HepG2 (cell line): ENCODE measurements around the gene MRPS10. TPM values are rescaled to one million over a fixed set of nuclear protein-coding genes. Genes with fewer than 3 reads are reported as not detected.

Experiments used
- ATAC-seq: fragments of 200-7000 bp; cut with Tn5 transposase; 3 replicates; pipeline ENCODE4 v1.9.1; 2020; ENCODE audit warnings: mild to moderate bottlenecking, moderate library complexity
- BruUV-seq: library from RNA; stranded (reverse); fragments of 400-500 nt; replicated peaks from 2 replicates; lab custom pipeline; 2021; lab: Mats Ljungman, UMichigan
- CTCF ChIA-PET: fragments of 300-600 bp; formaldehyde crosslinking; extraction: SDS; loops from one replicate; lab custom pipeline; 2021; ENCODE audit warnings: low total read pairs, inconsistent platforms, low intra/inter-chr PET ratio; lab: Yijun Ruan, JAX
- POLR2A ChIA-PET: fragments of 350-600 bp; sonication (Branson Sonifier 250); formaldehyde crosslinking; loops from one replicate; lab custom pipeline; 2020; ENCODE audit warnings: antibody characterized with exemption, inconsistent platforms; lab: Yijun Ruan, JAX
- DNase-seq: peaks from one replicate; pipeline ENCODE4 v3.0.0-alpha.2; 2015; ENCODE audit warnings: low spot score
- FAIRE-seq: peaks from 3 replicates; lab custom pipeline; 2011; peaks lifted over from hg19 to GRCh38; lab: Jason Lieb, UNC
- H2AFZ ChIP-seq: one replicate; pipeline ENCODE4 v1.6.1; 2011; ENCODE audit warnings: low read length, inconsistent platforms
- H3K27ac ChIP-seq: fragments of 300-600 bp; 3 replicates; pipeline ENCODE4 v1.8.0; 2011; ENCODE audit warnings: mixed run types, mild to moderate bottlenecking, mixed read lengths, low read length, inconsistent platforms; ENCODE audit not compliant: insufficient read depth; ENCODE audit errors: extremely low read length
- H3K27me3 ChIP-seq, 2 experiments: fragments of 200-600 bp in 1 of 2; 2 replicates in 1 of 2; 3 replicates in 1 of 2; pipeline versions ENCODE4 v1.6.0 to v1.8.0; 2011; ENCODE audit warnings: low read length in 2 of 2, mild to moderate bottlenecking in 2 of 2, moderate library complexity in 2 of 2, inconsistent platforms in 1 of 2; ENCODE audit not compliant: insufficient read depth in 2 of 2, control insufficient read depth in 1 of 2
- H3K36me3 ChIP-seq, 2 experiments: fragments of 200-600 bp in 1 of 2; replicated peaks in 1 of 2; 2 replicates in 1 of 2; 3 replicates in 1 of 2; pipeline versions ENCODE4 v1.5.1 to v1.8.0; 2011; ENCODE audit warnings: low read length in 2 of 2, inconsistent platforms in 1 of 2; ENCODE audit not compliant: insufficient read depth in 2 of 2, control insufficient read depth in 1 of 2
- H3K4me1 ChIP-seq: 2 replicates; pipeline ENCODE4 v1.5.1; 2012; ENCODE audit warnings: low read length, inconsistent platforms; ENCODE audit not compliant: insufficient read depth
- H3K4me2 ChIP-seq: 2 replicates; pipeline ENCODE4 v1.6.0; 2011; ENCODE audit warnings: low read depth, low read length, inconsistent platforms
- H3K4me3 ChIP-seq, 3 experiments: fragments of 200-600 bp in 1 of 3; sonication (generic), shearing (Covaris generic) in 1 of 3; replicated peaks in 1 of 3; 2 replicates each; pipeline ENCODE4 v1.5.1; 2011 to 2016; ENCODE audit warnings: low read length in 3 of 3, inconsistent platforms in 2 of 3, low read depth in 2 of 3, mild to moderate bottlenecking in 2 of 3, control low read depth in 1 of 3, mixed read lengths in 1 of 3; ENCODE audit not compliant: insufficient read depth in 1 of 3
- H3K79me2 ChIP-seq: one replicate; pipeline ENCODE4 v1.6.1; 2011; ENCODE audit warnings: low read length, inconsistent platforms; ENCODE audit not compliant: insufficient read depth
- H3K9ac ChIP-seq: 2 replicates; pipeline ENCODE4 v1.6.0; 2011; ENCODE audit warnings: mild to moderate bottlenecking, low read depth, low read length, inconsistent platforms; ENCODE audit not compliant: insufficient read depth
- H3K9me3 ChIP-seq: 2 replicates; pipeline ENCODE4 v1.5.1; 2012; ENCODE audit warnings: mild to moderate bottlenecking, low read length
- H4K20me1 ChIP-seq: 2 replicates; pipeline ENCODE4 v1.6.0; 2011; ENCODE audit warnings: inconsistent platforms, mild to moderate bottlenecking, low read length, moderate library complexity; ENCODE audit not compliant: insufficient read depth
- AHR ChIP-seq: IDR thresholded peaks from 2 replicates; pipeline ENCODE4 v1.6.1; 2018; ENCODE audit warnings: missing genetic modification reagents, missing compliant biosample characterization
- DNMT1 ChIP-seq: sonication (generic); formaldehyde crosslinking; IDR thresholded peaks from 2 replicates; pipeline ENCODE4 v1.5.1; 2020; ENCODE audit warnings: mild to moderate bottlenecking, missing genetic modification reagents
- FOXP1 ChIP-seq, 2 experiments: fragments of 450-650 bp in 1 of 2; IDR thresholded peaks; 2 replicates each; pipeline ENCODE4 v1.6.1; 2017 to 2018; ENCODE audit warnings: antibody characterized with exemption in 1 of 2
- PAXIP1 ChIP-seq: sonication (generic); formaldehyde crosslinking; conservative IDR thresholded peaks from 2 replicates; pipeline ENCODE4 v1.4.0; 2020; ENCODE audit warnings: mild to moderate bottlenecking, missing genetic modification reagents, moderate library complexity
- PLRG1 ChIP-seq: fragments of 450-650 bp; conservative IDR thresholded peaks from 2 replicates; pipeline ENCODE4 v1.6.1; 2016
- SALL1 ChIP-seq: sonication (generic); formaldehyde crosslinking; IDR thresholded peaks from 2 replicates; pipeline ENCODE4 v1.8.0; 2022; ENCODE audit warnings: mild to moderate bottlenecking, missing genetic modification reagents
- SATB2 ChIP-seq: sonication (generic); formaldehyde crosslinking; IDR thresholded peaks from 2 replicates; pipeline ENCODE4 v1.5.0; 2020; ENCODE audit warnings: missing genetic modification reagents
- TBX2 ChIP-seq: sonication (generic); formaldehyde crosslinking; IDR thresholded peaks from 2 replicates; pipeline ENCODE4 v1.5.0; 2020; ENCODE audit warnings: missing genetic modification reagents, mild to moderate bottlenecking, borderline replicate concordance
- THAP7 ChIP-seq: sonication (generic); formaldehyde crosslinking; IDR thresholded peaks from 2 replicates; pipeline ENCODE4 v1.8.1; 2023; ENCODE audit warnings: mild to moderate bottlenecking, missing genetic modification reagents
- ZMYM4 ChIP-seq: sonication (generic); formaldehyde crosslinking; IDR thresholded peaks from 2 replicates; pipeline ENCODE4 v1.8.1; 2023; ENCODE audit warnings: mild to moderate bottlenecking, missing genetic modification reagents
- ZNF121 ChIP-seq: sonication (generic); formaldehyde crosslinking; IDR thresholded peaks from 2 replicates; pipeline ENCODE4 v1.5.0; 2020; ENCODE audit warnings: mild to moderate bottlenecking, missing genetic modification reagents
- ZNF136 ChIP-seq: sonication (generic); formaldehyde crosslinking; IDR thresholded peaks from 2 replicates; pipeline ENCODE4 v1.8.1; 2022; ENCODE audit warnings: low read depth, mild to moderate bottlenecking, moderate library complexity, missing genetic modification reagents
- ZNF274 ChIP-seq: sonication (generic); formaldehyde crosslinking; IDR thresholded peaks from 2 replicates; pipeline ENCODE4 v1.5.1; 2020; ENCODE audit warnings: mild to moderate bottlenecking, missing genetic modification reagents
- ZNF530 ChIP-seq: sonication (generic); formaldehyde crosslinking; IDR thresholded peaks from 2 replicates; pipeline ENCODE4 v1.5.0; 2020; ENCODE audit warnings: low read depth, mild to moderate bottlenecking, missing genetic modification reagents
- ZNF556 ChIP-seq: sonication (generic); formaldehyde crosslinking; IDR thresholded peaks from 2 replicates; pipeline ENCODE4 v1.4.0; 2020; ENCODE audit warnings: mild to moderate bottlenecking, missing genetic modification reagents, borderline replicate concordance
- ZNF572 ChIP-seq: sonication (generic); formaldehyde crosslinking; IDR thresholded peaks from 2 replicates; pipeline ENCODE4 v1.5.1; 2020; ENCODE audit warnings: mild to moderate bottlenecking, missing genetic modification reagents
- ZNF839 ChIP-seq: sonication (generic); formaldehyde crosslinking; IDR thresholded peaks from 2 replicates; pipeline ENCODE4 v1.4.0; 2020; ENCODE audit warnings: missing genetic modification reagents, mild to moderate bottlenecking, borderline replicate concordance
- WGBS: methylation state at CpG from one replicate; pipeline ENCODE4 v1.1.6; 2017; ENCODE audit warnings: low lambda C conversion rate; 5-methylcytosine and 5-hydroxymethylcytosine counted together
- in situ Hi-C: cut with HindIII; loops from 2 replicates; pipeline ENCODE4 v1.10.0; 2017; ENCODE audit warnings: low pct_unique_long_range_greater_than_20kb; ENCODE audit not compliant: extremely low pct_ligation_motif_present
- intact Hi-C: fragments of 100-400 bp; cut with micrococcal nuclease; formaldehyde crosslinking; loops from one replicate; pipeline ENCODE4 v1.10.0; 2022; ENCODE audit not compliant: unreplicated experiment
- polyA plus RNA-seq, 8 experiments: library from polyadenylated mRNA; depleted of rRNA in 3 of 8; stranded (reverse) in 7 of 8; unstranded in 1 of 8; fragments of >200 nt; fragmentation: Illumina TruSeq in 4 of 8; extraction: Trizol in 4 of 8; gene quantifications; 2 replicates each; pipeline versions ENCODE4 v1.2.1 to v1.2.3, GENCODE V29; 2011 to 2016; ENCODE audit warnings: low read depth in 4 of 8, missing spikeins in 1 of 8, mixed read lengths in 1 of 8; ENCODE audit not compliant: insufficient read depth in 1 of 8
- total RNA-seq, 5 experiments: library from RNA; depleted of rRNA; stranded (reverse); fragments of >200 nt; fragmentation: Illumina TruSeq; extraction: Trizol; gene quantifications; 2 replicates each; pipeline ENCODE4 v1.2.3, GENCODE V29; 2016; ENCODE audit warnings: low read depth in 1 of 5
- TF ChIP-seq, protein P1 (sequence below): sonication (generic); formaldehyde crosslinking; IDR thresholded peaks from 2 replicates; pipeline ENCODE4 v1.4.0; 2020; ENCODE audit warnings: mild to moderate bottlenecking, missing genetic modification reagents

Gene MRPS10
- total and polyA plus RNA-seq, 2 of the 13 experiments (the other 11 are each of a cell fraction or from before 2014, with no cell fraction given): 31.7 to 54.6 TPM

DNA sequence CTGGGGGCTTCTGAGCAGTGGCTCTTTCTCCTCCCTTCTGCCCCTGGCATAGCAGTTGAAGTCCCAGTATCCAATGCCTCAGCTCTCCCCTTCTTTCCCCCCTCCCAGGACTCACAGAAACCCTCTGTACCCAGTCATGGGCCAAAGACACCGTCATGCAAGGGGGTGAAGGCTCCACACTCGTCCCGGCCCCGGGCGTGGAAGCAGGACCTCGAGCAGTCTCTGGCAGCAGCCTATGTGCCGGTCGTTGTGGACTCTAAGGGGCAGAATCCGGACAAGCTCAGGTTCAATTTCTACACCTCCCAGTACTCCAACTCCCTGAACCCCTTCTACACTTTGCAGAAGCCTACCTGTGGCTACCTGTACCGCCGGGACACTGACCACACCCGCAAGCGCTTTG, 54.8 kb downstream of the MRPS10 start (continued):
- TF ChIP-seq PAXIP1 (CRISPR knock-in tag) (no peak), TBX2 (0 out of 2 replicates have a peak, but pooled peaks have one; percentile 47), SATB2 (no peak), ZNF274 (0 out of 2 replicates have a peak, but pooled peaks have one; percentile 27), SALL1 (CRISPR knock-in tag) (0 out of 2 replicates have a peak, but pooled peaks have one; percentile 7), DNMT1 (peak; percentile 64; the same call in 1 of the 2 replicates), ZNF572 (CRISPR knock-in tag) (0 out of 2 replicates have a peak, but pooled peaks have one; percentile 20), FOXP1 (IDR thresholded peaks at IDR 0.05) (no peak), FOXP1 (CRISPR knock-in tag; IDR thresholded peaks at IDR 0.05) (no peak)
- TF ChIP-seq, protein P1, sequence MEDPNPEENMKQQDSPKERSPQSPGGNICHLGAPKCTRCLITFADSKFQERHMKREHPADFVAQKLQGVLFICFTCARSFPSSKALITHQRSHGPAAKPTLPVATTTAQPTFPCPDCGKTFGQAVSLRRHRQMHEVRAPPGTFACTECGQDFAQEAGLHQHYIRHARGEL (CRISPR knock-in tag): peak; percentile 15; the same call in 1 of the 2 replicates

DNA sequence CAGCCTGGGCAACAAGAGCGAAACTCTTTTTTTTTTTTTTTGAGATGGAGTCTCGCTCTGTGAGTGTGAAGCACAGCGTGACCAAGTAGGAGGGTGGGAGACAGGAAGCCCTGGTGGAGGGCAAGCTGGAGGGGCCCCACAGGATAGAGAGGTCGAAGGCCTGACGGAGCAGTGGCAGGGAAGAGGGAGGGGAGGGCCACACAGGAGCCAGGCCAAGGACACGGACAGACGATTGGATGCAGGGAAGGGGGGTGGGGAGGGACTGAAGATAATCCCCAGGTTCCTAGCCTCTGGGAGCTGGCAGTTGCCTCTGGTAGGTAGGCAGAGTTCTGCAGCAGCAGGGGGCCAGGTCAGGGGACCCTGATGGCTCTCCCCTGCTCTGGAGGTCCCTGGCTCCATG, 55.3 kb downstream of the MRPS10 start:
- intact Hi-C loops: loop anchor here (5.0 kb wide), 1 partner anchor 45 kb away; no protein-coding TSS in a partner anchor
- no peak for TF ChIP-seq ZNF556 (CRISPR knock-in tag)
- TF ChIP-seq ZNF839 (CRISPR knock-in tag): no peak
- TF ChIP-seq PLRG1: no peak
- TF ChIP-seq ZNF136 (CRISPR knock-in tag): no peak
- no peak for TF ChIP-seq THAP7 (CRISPR knock-in tag)
- no peak for TF ChIP-seq ZNF530 (CRISPR knock-in tag)
- peak; percentile 60 for TF ChIP-seq ZMYM4 (CRISPR knock-in tag)
- 0 out of 2 replicates have a peak, but pooled peaks have one; percentile 16 for TF ChIP-seq AHR (CRISPR knock-in tag)
- TF ChIP-seq ZNF121 (CRISPR knock-in tag): no peak

More for the DNA sequence above, 55.3 kb downstream of the MRPS10 start:
- peaks cover 3 to 16% of the 10 kb centered on the region in 2 experiments; a peak in 3 of 5 replicates for H3K27me3 ChIP-seq
- in situ Hi-C loops: no loop called here
- no TSS peak for BruUV-seq
- no peaks in the 10 kb centered on the region for H4K20me1 ChIP-seq
- no peaks in the 10 kb centered on the region for H3K36me3 ChIP-seq
- no peak overlapping the region for H3K27ac ChIP-seq
- ATAC-seq (peak; percentile 44), DNase-seq (peak; percentile 40), FAIRE-seq (no peak)
- H3K4me1 ChIP-seq: peaks cover 44% of the 10 kb centered on the region
- no peaks in the 10 kb centered on the region for H3K9me3 ChIP-seq
- POLR2A ChIA-PET: interaction anchor here (0.5 to 1.4 kb wide), 4 partner anchors 24 to 374 kb away, joined by 3 to 4 read pairs (median 3); no protein-coding TSS in a partner anchor
- H3K79me2 ChIP-seq: no peaks in the 10 kb centered on the region
- H3K9ac ChIP-seq: no peak overlapping the region
- no peak overlapping the region for H2AFZ ChIP-seq
- CTCF ChIA-PET: interaction anchor here (1.0 kb wide), 1 partner anchor 87 kb away, joined by 3 read pairs; no protein-coding TSS in a partner anchor
- peak overlapping the region in 1 of 3 experiments; percentile 47; a peak in 1 of 6 replicates for H3K4me3 ChIP-seq
- 16% methylated on average over 7 of the region's 7 CpGs for WGBS
- H3K4me2 ChIP-seq: peak overlapping the region; percentile 68
